Measurements from ENCODE around the gene DNAJB6. TPM values are rescaled to one million over a fixed set of nuclear protein-coding genes. Genes with fewer than 3 reads are reported as not detected.

Gene DNAJB6
- total RNA-seq, 1 donor from 2014 or later = 74.3 TPM

DNA sequence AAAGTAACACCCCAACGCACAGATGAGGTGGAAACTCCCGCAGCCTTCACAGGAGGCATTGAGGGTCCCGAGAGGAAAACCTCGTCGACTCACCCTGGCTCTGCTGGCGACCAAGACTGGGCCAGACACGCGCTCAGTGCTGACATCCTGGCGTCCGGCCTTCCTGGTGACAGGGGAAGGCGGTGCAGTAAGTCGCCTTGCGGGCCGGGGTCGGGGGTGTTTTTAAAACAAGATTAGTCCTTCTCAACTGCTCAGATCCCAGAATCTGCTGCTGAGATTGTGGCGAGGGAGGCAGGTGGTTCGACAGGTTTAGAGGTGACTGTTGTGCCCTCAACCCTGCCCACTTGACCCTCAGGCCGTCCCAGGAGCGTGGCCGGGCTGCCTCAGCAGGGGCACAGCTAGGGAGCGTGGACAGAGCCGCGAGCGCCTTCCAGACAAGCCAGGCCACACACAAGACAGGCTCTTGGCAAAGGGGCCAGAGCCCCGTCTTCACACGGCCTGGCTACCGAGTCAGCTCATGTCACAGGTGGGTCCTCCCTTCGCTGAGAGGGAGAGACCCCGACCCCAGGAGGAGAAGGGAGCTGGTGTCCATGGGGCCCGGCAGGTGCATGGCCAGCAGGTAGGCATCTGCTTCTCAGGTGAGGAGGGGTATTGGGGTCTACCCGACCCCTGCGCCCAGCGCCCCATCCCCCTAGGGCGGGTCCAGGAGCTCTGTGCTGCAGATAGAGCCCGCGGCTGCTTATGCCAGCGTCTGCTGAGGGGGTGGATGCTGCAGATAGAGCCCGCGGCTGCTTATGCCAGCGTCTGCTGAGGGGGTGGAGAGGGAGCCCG is 81.6 kb downstream of the DNAJB6 start:
- Mint-ChIP-seq H3K4me1 (no peaks in the 10 kb centered on the region), H3K27ac (no peak overlapping the region), H3K9me3 (no peaks in the 10 kb centered on the region), H3K4me3 (no peak overlapping the region), H3K27me3 (no peaks in the 10 kb centered on the region), H3K36me3 (ENCODE audit: low read depth) (peaks cover 50% of the 10 kb centered on the region)
- POLR2A ChIA-PET = no interaction called here
- no peak for ATAC-seq (ENCODE audit: low read depth)
- DNase-seq = no peak
- intact Hi-C loops (cut with micrococcal nuclease) = no loop called here
- TF ChIP-seq, protein P1, sequence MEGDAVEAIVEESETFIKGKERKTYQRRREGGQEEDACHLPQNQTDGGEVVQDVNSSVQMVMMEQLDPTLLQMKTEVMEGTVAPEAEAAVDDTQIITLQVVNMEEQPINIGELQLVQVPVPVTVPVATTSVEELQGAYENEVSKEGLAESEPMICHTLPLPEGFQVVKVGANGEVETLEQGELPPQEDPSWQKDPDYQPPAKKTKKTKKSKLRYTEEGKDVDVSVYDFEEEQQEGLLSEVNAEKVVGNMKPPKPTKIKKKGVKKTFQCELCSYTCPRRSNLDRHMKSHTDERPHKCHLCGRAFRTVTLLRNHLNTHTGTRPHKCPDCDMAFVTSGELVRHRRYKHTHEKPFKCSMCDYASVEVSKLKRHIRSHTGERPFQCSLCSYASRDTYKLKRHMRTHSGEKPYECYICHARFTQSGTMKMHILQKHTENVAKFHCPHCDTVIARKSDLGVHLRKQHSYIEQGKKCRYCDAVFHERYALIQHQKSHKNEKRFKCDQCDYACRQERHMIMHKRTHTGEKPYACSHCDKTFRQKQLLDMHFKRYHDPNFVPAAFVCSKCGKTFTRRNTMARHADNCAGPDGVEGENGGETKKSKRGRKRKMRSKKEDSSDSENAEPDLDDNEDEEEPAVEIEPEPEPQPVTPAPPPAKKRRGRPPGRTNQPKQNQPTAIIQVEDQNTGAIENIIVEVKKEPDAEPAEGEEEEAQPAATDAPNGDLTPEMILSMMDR (IDR thresholded peaks at IDR 0.05) = no peak
- CTCF ChIA-PET = no interaction called here

DNA sequence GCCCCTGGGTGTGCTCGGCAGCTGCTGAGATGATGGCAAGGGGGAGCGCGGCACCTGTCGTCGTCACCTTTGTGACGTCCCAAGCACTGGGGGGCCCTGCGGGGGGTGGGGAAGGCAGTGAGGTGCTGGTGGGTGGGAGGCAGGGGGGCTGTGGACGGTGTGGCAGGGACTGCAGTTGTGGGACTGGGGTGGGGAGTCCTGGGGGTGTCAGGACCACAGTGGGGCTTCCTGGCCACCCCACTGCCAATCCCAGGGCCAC is 82.2 kb downstream of the DNAJB6 start:
- no peaks in the 10 kb centered on the region for H3K9me3 Mint-ChIP-seq
- intact Hi-C loops (cut with micrococcal nuclease) = no loop called here
- H3K4me1 Mint-ChIP-seq = no peaks in the 10 kb centered on the region
- H3K36me3 Mint-ChIP-seq (ENCODE audit: low read depth) = peaks cover 50% of the 10 kb centered on the region
- DNase-seq = no peak
- H3K27ac Mint-ChIP-seq = no peak overlapping the region
- CTCF ChIA-PET = no interaction called here
- ATAC-seq (ENCODE audit: low read depth) = no peak
- TF ChIP-seq, protein P1 (IDR thresholded peaks at IDR 0.05) = no peak
- no peaks in the 10 kb centered on the region for H3K27me3 Mint-ChIP-seq
- H3K4me3 Mint-ChIP-seq = no peak overlapping the region
- POLR2A ChIA-PET = no interaction called here

DNA sequence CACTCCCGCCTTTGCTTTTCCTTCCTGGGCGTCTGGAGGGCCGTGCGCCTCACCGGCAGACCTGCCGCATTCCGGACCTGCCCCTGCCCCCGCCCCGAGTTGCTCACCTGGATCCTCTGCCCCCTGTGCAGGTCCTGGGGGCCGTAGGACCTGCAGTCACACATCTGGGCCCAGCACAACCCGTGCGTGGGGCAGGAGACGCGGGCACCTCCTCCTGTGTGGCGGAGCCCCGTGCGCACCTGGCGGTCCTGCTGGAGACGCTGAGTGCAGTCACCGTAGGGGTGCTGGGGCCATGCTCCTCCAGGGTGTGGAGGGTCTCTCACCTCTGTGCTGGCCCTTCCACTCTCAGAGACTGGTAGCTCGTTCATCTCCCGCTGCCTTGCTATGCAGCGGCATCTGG is 85.5 kb downstream of the DNAJB6 start:
- no peaks in the 10 kb centered on the region for H3K9me3 Mint-ChIP-seq
- no peak for DNase-seq
- POLR2A ChIA-PET = no interaction called here
- no peak overlapping the region for H3K27ac Mint-ChIP-seq
- no peaks in the 10 kb centered on the region for H3K4me1 Mint-ChIP-seq
- H3K36me3 Mint-ChIP-seq (ENCODE audit: low read depth) = peaks cover 21% of the 10 kb centered on the region
- CTCF ChIA-PET = no interaction called here
- H3K4me3 Mint-ChIP-seq = no peak overlapping the region
- no peak for ATAC-seq (ENCODE audit: low read depth)
- H3K27me3 Mint-ChIP-seq = no peaks in the 10 kb centered on the region
- intact Hi-C loops (cut with micrococcal nuclease) = no loop called here
- TF ChIP-seq, protein P1 (IDR thresholded peaks at IDR 0.05) = no peak

DNA sequence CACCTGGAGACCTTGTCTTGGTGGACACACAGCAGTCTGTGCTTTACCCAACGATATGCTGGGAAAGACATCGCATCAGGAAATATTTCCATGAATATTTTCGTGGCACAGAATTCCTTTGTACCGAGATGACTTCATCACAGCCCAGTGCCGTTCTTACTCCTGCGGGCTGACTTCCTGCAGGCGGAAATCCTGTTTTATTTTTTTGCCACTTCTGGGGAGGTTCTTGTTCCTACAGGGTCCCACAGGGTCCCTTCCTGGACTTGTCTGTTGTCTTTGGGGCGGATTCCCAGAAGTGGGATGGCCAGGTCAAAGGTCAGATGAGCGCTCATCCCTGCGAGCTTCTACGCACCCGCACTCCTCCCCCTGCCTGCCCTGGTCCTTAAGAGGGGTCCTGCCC is 86.5 kb downstream of the DNAJB6 start:
- Mint-ChIP-seq H3K9me3 (no peaks in the 10 kb centered on the region), H3K4me3 (no peak overlapping the region), H3K27ac (no peak overlapping the region), H3K27me3 (no peaks in the 10 kb centered on the region), H3K36me3 (ENCODE audit: low read depth) (peaks cover 12% of the 10 kb centered on the region), H3K4me1 (no peaks in the 10 kb centered on the region)
- intact Hi-C loops (cut with micrococcal nuclease) = no loop called here
- TF ChIP-seq, protein P1 (IDR thresholded peaks at IDR 0.05) = no peak
- CTCF ChIA-PET = no interaction called here
- POLR2A ChIA-PET = no interaction called here
- DNase-seq (no peak), ATAC-seq (ENCODE audit: low read depth) (no peak)

DNA sequence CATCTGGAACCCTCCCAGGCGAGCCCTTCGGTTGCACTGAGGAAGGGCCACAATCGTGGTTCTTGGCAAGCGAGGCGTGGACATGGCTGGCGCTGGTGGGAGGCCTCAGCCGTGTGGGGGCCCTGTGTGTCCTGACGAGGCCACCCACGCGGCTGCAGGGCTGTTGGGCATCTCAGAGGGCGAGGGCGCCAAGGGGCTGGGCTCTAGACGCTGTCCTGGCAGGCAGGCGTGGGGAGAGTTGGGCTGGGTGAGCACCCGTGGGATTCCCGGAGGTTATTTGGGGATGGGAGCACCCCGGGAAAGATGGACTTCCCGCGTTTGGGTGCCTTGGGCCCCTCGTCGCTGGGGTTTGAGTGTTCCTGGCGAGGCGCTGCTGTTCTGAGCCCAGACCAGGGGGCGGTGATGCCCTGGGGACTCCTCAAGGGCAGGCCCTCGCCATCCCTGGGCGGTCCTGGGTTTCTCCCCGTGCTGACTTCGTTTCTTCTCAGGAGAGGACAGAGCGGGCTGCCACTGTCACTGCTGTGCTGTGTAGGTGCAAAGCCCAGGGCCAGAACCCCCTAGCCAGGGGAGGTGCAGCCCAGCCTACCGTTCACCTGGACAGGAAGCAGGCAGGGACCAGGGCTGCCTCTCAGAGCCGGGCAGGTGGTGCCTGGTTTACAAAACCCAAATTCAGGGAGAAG is 87.2 kb downstream of the DNAJB6 start:
- ChIA-PET POLR2A (no interaction called here), CTCF (no interaction called here)
- Mint-ChIP-seq H3K4me3 (no peak overlapping the region), H3K27ac (no peak overlapping the region), H3K9me3 (no peaks in the 10 kb centered on the region), H3K27me3 (no peaks in the 10 kb centered on the region), H3K36me3 (ENCODE audit: low read depth) (peaks cover 8% of the 10 kb centered on the region), H3K4me1 (no peaks in the 10 kb centered on the region)
- DNase-seq (no peak), ATAC-seq (ENCODE audit: low read depth) (no peak)
- intact Hi-C loops (cut with micrococcal nuclease) = no loop called here
- TF ChIP-seq, protein P1 (IDR thresholded peaks at IDR 0.05) = no peak
